Stomach (tissue), 9 donors: Measurements from ENCODE around the gene CACNA2D3. TPM values are rescaled to one million over a fixed set of nuclear protein-coding genes. Genes with fewer than 3 reads are reported as not detected.

Experiments used
- DNase-seq, 2 donors: peaks; one replicate each; pipeline versions ENCODE4 v3.0.0 to v3.0.0-alpha.2; 2013 to 2019
- H3K27ac ChIP-seq, 5 donors: fragments of 200-600 bp in 4 of 5; sonication (generic) in 4 of 5; one replicate each; pipeline ENCODE4 v1.5.1; 2013 to 2019; ENCODE audit warnings: mild to moderate bottlenecking in 1 of 5, moderate library complexity in 1 of 5
- H3K27me3 ChIP-seq, 3 donors: fragments of 200-600 bp; sonication (generic); one replicate each; pipeline ENCODE4 v1.5.1; 2017 to 2019; ENCODE audit warnings: mixed run types in 1 of 3
- H3K36me3 ChIP-seq, 4 donors: fragments of 200-600 bp; sonication (generic); 1 replicate in 3 of 4; 2 replicates in 1 of 4; pipeline ENCODE4 v1.5.1; 2016 to 2019
- H3K4me1 ChIP-seq, 4 donors: fragments of 200-600 bp; sonication (generic); one replicate each; pipeline ENCODE4 v1.5.1; 2016 to 2019
- H3K4me3 ChIP-seq, 4 donors: fragments of 200-600 bp; sonication (generic) in 3 of 4; one replicate each; pipeline ENCODE4 v1.5.1; 2016 to 2019; ENCODE audit warnings: mild to moderate bottlenecking in 1 of 4
- H3K9me3 ChIP-seq, 4 donors: fragments of 200-600 bp; sonication (generic); one replicate each; pipeline ENCODE4 v1.5.1; 2016 to 2019
- EP300 ChIP-seq: sonication (generic); formaldehyde crosslinking; IDR thresholded peaks from one replicate; pipeline ENCODE4 v1.6.1; 2017; ENCODE audit warnings: antibody characterized with exemption
- POLR2A ChIP-seq, 4 donors: fragments of 450-650 bp; IDR thresholded peaks; one replicate each; pipeline ENCODE4 v1.6.1; 2016; ENCODE audit warnings: antibody characterized with exemption in 4 of 4, control low read depth in 2 of 4, mild to moderate bottlenecking in 1 of 4, moderate library complexity in 1 of 4
- POLR2AphosphoS5 ChIP-seq, 3 donors: sonication (generic); formaldehyde crosslinking; IDR thresholded peaks; one replicate each; pipeline ENCODE4 v1.6.1; 2016; ENCODE audit warnings: antibody characterized with exemption in 3 of 3
- WGBS, 5 donors: extraction: QIAGEN DNeasy Blood & Tissue Kit in 3 of 5; methylation state at CpG; one replicate each; pipeline versions ENCODE4 v1.1.5 to v1.1.7; 2013 to 2018; 5-methylcytosine and 5-hydroxymethylcytosine counted together
- intact Hi-C: fragments of 100-400 bp; cut with DNase I; formaldehyde crosslinking; loops from one replicate; pipeline ENCODE4 v1.15.1; 2023; ENCODE audit warnings: low total_unique reads
- polyA plus RNA-seq, 3 donors: library from polyadenylated mRNA; stranded (reverse); fragments of 200-250 nt; gene quantifications; one replicate each; pipeline ENCODE4 v1.2.3, GENCODE V29; 2013
- total RNA-seq, 5 donors: library from RNA; depleted of rRNA; stranded (reverse); fragments of >200 nt; gene quantifications; one replicate each; pipeline versions ENCODE4 v1.1.0 to v1.2.3, GENCODE V29; 2014 to 2016
- TF ChIP-seq, protein P1 (sequence below), 7 experiments: fragments of 450-650 bp in 4 of 7; fragments of 200-600 bp in 3 of 7; sonication (generic) in 3 of 7; IDR thresholded peaks; one replicate each; pipeline ENCODE4 v1.5.1; 2016 to 2019; ENCODE audit warnings: antibody characterized with exemption in 7 of 7, control low read depth in 2 of 7, mild to moderate bottlenecking in 1 of 7
- donor health status: healthy with polysubstance abuse.
- donor health status: Bipolar disorder and iron deficiency.
- donor health status: healthy.

The CACNA2D3 gene
- total and polyA plus RNA-seq, 8 donors = 0.56 to 54.0 (median 2.9) TPM; not detected in 1

- H3K9me3 ChIP-seq = no peaks in the 10 kb centered on the region
- WGBS, 5 donors = 49 to 53% (median 50%) methylated on average over 3 of the region's 3 CpGs
- no peak for TF ChIP-seq POLR2AphosphoS5 (IDR thresholded peaks at IDR 0.05)
- TF ChIP-seq, protein P1, sequence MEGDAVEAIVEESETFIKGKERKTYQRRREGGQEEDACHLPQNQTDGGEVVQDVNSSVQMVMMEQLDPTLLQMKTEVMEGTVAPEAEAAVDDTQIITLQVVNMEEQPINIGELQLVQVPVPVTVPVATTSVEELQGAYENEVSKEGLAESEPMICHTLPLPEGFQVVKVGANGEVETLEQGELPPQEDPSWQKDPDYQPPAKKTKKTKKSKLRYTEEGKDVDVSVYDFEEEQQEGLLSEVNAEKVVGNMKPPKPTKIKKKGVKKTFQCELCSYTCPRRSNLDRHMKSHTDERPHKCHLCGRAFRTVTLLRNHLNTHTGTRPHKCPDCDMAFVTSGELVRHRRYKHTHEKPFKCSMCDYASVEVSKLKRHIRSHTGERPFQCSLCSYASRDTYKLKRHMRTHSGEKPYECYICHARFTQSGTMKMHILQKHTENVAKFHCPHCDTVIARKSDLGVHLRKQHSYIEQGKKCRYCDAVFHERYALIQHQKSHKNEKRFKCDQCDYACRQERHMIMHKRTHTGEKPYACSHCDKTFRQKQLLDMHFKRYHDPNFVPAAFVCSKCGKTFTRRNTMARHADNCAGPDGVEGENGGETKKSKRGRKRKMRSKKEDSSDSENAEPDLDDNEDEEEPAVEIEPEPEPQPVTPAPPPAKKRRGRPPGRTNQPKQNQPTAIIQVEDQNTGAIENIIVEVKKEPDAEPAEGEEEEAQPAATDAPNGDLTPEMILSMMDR (IDR thresholded peaks at IDR 0.05) = no peak
- no peak for TF ChIP-seq EP300
- no peak for TF ChIP-seq POLR2A (IDR thresholded peaks at IDR 0.05)
- intact Hi-C loops = no loop called here
- H3K27me3 ChIP-seq = no peaks in the 10 kb centered on the region
- no peak overlapping the region for H3K27ac ChIP-seq
- no peaks in the 10 kb centered on the region for H3K4me1 ChIP-seq
- no peak for DNase-seq
- H3K4me3 ChIP-seq = no peak overlapping the region
- H3K36me3 ChIP-seq = no peaks in the 10 kb centered on the region
Observed at GRCh38 chr3:54713455-54713854, 591.1 kb downstream of the CACNA2D3 start.

DNA sequence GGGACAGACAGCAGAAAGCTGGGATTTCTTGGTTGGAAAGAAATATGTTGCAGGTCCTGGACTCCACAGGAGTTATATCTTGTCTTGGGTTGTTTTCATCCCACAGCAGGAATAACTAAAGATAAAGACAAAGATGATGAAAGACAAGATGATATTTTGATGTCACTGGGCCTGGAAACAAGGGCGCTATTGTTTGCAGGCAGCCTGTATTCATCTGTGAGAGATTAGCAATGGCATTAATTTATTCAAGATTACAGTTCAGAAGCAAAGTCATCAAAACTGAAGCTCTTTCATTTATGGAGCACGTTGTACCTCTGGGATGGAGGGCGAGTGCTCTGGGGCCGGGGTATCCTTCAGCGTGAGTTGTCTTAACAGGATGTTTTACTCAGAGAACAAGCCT, 591.7 kb downstream of the CACNA2D3 start:
- H3K4me3 ChIP-seq = no peak overlapping the region
- H3K27me3 ChIP-seq = no peaks in the 10 kb centered on the region
- no peak overlapping the region for H3K27ac ChIP-seq
- WGBS, 5 donors = 80 to 90% (median 88%) methylated on average over 5 of the region's 5 CpGs
- TF ChIP-seq, protein P1 (IDR thresholded peaks at IDR 0.05) = no peak
- TF ChIP-seq POLR2AphosphoS5 (IDR thresholded peaks at IDR 0.05) (no peak), EP300 (no peak), POLR2A (IDR thresholded peaks at IDR 0.05) (no peak)
- H3K9me3 ChIP-seq = no peaks in the 10 kb centered on the region
- H3K36me3 ChIP-seq = no peaks in the 10 kb centered on the region
- no peak for DNase-seq
- intact Hi-C loops = no loop called here
- no peaks in the 10 kb centered on the region for H3K4me1 ChIP-seq

DNA sequence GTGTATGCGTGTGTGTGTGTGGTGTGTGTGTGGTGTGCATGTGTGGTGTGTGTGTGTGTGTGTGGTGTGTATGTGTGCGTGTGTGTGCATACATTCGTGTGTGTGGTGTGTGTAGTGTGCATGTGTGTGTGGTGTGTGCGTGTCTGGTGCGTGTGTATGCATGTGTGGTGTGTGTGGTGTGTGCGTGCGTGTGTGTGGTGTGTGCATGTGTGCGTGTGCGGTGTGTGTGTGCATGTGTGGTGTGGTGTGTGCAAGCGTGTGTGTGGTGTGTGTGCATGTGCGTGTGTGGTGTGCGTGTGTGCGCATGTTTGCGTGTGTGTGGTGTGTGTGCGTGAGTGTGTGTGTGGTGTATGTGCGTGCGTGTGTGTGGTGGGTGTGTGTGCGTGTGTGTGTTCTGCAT, 595.2 kb downstream of the CACNA2D3 start:
- DNase-seq = no peak
- no peaks in the 10 kb centered on the region for H3K27me3 ChIP-seq
- H3K36me3 ChIP-seq = no peaks in the 10 kb centered on the region
- WGBS, 5 donors = 90 to 97% (median 93%) methylated on average over 13 to 18 of the region's 18 CpGs
- H3K4me3 ChIP-seq = no peak overlapping the region
- H3K9me3 ChIP-seq = no peaks in the 10 kb centered on the region
- intact Hi-C loops = no loop called here
- H3K27ac ChIP-seq = no peak overlapping the region
- TF ChIP-seq EP300 (no peak), POLR2AphosphoS5 (IDR thresholded peaks at IDR 0.05) (no peak)
- TF ChIP-seq, protein P1 (IDR thresholded peaks at IDR 0.05) = no peak
- H3K4me1 ChIP-seq = no peaks in the 10 kb centered on the region

- WGBS, 5 donors = 78 to 86% (median 85%) methylated on average over 1 of the region's 1 CpG
- H3K27ac ChIP-seq = no peak overlapping the region
- no peaks in the 10 kb centered on the region for H3K36me3 ChIP-seq
- H3K4me1 ChIP-seq = no peaks in the 10 kb centered on the region
- H3K9me3 ChIP-seq = no peaks in the 10 kb centered on the region
- no peak for TF ChIP-seq POLR2AphosphoS5 (IDR thresholded peaks at IDR 0.05)
- DNase-seq = no peak
- intact Hi-C loops = no loop called here
- no peaks in the 10 kb centered on the region for H3K27me3 ChIP-seq
- H3K4me3 ChIP-seq = no peak overlapping the region
Observed at GRCh38 chr3:54719914-54720313, 597.6 kb downstream of the CACNA2D3 start.

- WGBS, 5 donors = 83 to 94% (median 87%) methylated on average over 1 of the region's 1 CpG
- Histone ChIP-seq H3K27ac (no peak overlapping the region), H3K9me3 (no peaks in the 10 kb centered on the region), H3K4me1 (no peaks in the 10 kb centered on the region), H3K36me3 (no peaks in the 10 kb centered on the region), H3K4me3 (no peak overlapping the region), H3K27me3 (no peaks in the 10 kb centered on the region)
- TF ChIP-seq, protein P1 (IDR thresholded peaks at IDR 0.05) = no peak
- TF ChIP-seq POLR2A (IDR thresholded peaks at IDR 0.05) (no peak), POLR2AphosphoS5 (IDR thresholded peaks at IDR 0.05) (no peak), EP300 (no peak)
- no peak for DNase-seq
- intact Hi-C loops = no loop called here
Observed at GRCh38 chr3:54720604-54721003, 598.3 kb downstream of the CACNA2D3 start.
